SJSA1 (cell line): ENCODE data around the gene SNX5. TPM values are rescaled to one million over a fixed set of nuclear protein-coding genes. Genes with fewer than 3 reads are reported as not detected.

Experiments used
- DNase-seq, 2 experiments: peaks; one replicate each; pipeline ENCODE4 v3.0.0-alpha.2; 2015 to 2020; ENCODE audit warnings: low spot score in 2 of 2, low read depth in 1 of 2
- H3K27ac ChIP-seq: fragments of 250-450 bp; sonication (Bioruptor Pico); 2 replicates; pipeline ENCODE4 v1.5.1; 2020; ENCODE audit warnings: mild to moderate bottlenecking, moderate library complexity
- H3K27me3 ChIP-seq: fragments of 250-450 bp; sonication (Bioruptor Pico); replicated peaks from 2 replicates; pipeline ENCODE4 v1.5.1; 2020; ENCODE audit warnings: mild to moderate bottlenecking, moderate library complexity
- H3K36me3 ChIP-seq: fragments of 250-450 bp; sonication (Bioruptor Pico); 2 replicates; pipeline ENCODE4 v1.5.1; 2020; ENCODE audit warnings: mild to moderate bottlenecking
- H3K4me1 ChIP-seq: fragments of 250-450 bp; sonication (Bioruptor Pico); replicated peaks from 2 replicates; pipeline ENCODE4 v1.6.1; 2021; ENCODE audit warnings: mild to moderate bottlenecking
- H3K4me3 ChIP-seq: fragments of 250-450 bp; sonication (Bioruptor Pico); 2 replicates; pipeline ENCODE4 v1.5.1; 2020; ENCODE audit warnings: mild to moderate bottlenecking
- H3K9me3 ChIP-seq: fragments of 250-450 bp; sonication (Bioruptor Pico); replicated peaks from 2 replicates; pipeline ENCODE4 v1.5.1; 2020; ENCODE audit warnings: mild to moderate bottlenecking
- total RNA-seq: library from RNA; depleted of rRNA; stranded (reverse); fragments of >200 nt; shearing (Covaris generic); gene quantifications from 2 replicates; pipeline ENCODE4 v1.2.3, GENCODE V29; 2014

The SNX5 gene
- total RNA-seq, 1 experiment from 2014 or later: 129 TPM

GRCh38 chr20:17935186-17935585 lies 33.4 kb downstream of the SNX5 start:
- Histone ChIP-seq H3K4me3 (no peak overlapping the region), H3K36me3 (peaks cover 9% of the 10 kb centered on the region), H3K27ac (no peak overlapping the region), H3K9me3 (no peaks in the 10 kb centered on the region), H3K4me1 (peaks cover 13% of the 10 kb centered on the region), H3K27me3 (no peaks in the 10 kb centered on the region)
- DNase-seq: no peak

DNA sequence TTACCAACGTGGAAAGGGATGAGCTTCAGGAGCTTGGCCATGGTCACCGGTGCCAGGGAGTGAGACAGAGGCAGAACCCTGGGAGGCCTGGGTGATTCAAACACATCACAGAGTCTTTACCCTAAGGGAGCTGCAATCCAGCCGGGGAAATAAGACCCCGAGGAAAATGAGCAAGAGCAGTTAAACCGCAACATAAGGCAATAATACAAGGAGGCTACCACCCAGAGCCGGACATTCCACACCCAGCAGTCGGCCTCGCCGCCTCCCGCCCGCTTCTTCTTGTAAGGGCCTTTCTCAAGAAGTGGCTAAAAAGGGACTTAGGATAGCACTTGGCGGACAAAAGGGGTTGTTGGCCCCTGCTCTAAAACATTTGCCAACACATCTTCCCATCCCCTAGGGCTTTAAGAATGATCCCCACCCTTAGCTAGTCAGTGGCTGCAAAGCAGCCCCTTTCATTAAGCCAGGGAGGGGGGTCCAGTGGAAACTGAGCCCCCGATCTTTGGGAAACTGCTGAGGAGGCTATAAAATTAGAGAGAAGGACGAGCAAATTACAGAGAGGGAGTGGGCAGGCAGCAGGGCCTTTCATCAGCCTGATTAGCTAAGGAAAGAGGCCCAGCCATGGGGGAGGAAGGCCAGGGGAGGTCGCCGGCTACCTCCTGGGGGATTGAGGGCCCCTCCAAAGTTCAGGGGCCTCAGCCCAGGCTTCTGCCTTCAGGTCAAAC lies 34.3 kb downstream of the SNX5 start:
- peaks cover 10% of the 10 kb centered on the region for H3K4me1 ChIP-seq
- H3K9me3 ChIP-seq: no peaks in the 10 kb centered on the region
- no peak overlapping the region for H3K27ac ChIP-seq
- peaks cover under 1% of the 10 kb centered on the region; the same call in 1 of the 2 replicates for H3K36me3 ChIP-seq
- no peaks in the 10 kb centered on the region for H3K27me3 ChIP-seq
- DNase-seq: no peak
- no peak overlapping the region for H3K4me3 ChIP-seq

DNA sequence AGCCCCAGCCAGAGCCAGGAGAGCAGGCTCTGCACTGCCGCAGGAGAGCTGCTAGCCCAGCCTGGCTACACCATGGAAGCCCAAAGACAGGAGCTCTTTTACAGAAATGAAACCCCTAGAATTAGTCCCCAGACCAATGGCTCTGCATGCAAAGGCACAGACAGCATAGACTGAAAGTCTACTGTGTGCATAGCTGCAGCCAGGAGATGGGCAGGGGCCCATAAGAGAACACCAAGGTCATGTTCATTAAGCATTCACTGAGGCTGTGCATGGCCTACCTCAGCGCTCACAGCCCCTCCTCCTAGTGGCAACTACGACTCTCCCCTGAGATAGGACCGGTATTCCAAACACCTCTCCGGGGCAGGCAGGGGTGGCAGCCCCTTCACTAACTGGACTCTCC lies 34.9 kb downstream of the SNX5 start:
- no peak for DNase-seq
- Histone ChIP-seq H3K27ac (no peak overlapping the region), H3K36me3 (no peaks in the 10 kb centered on the region)

GRCh38 chr20:17933121-17933520 lies 35.5 kb downstream of the SNX5 start:
- Histone ChIP-seq H3K27ac (no peak overlapping the region), H3K9me3 (no peaks in the 10 kb centered on the region), H3K4me3 (no peak overlapping the region), H3K36me3 (no peaks in the 10 kb centered on the region), H3K4me1 (peaks cover 7% of the 10 kb centered on the region; the same call in 1 of the 2 replicates), H3K27me3 (no peaks in the 10 kb centered on the region)
- no peak for DNase-seq

More for the DNA sequence above, 34.9 kb downstream of the SNX5 start:
- Histone ChIP-seq H3K9me3 (no peaks in the 10 kb centered on the region), H3K4me1 (peaks cover 7% of the 10 kb centered on the region; the same call in 1 of the 2 replicates), H3K27me3 (no peaks in the 10 kb centered on the region), H3K4me3 (no peak overlapping the region)

GRCh38 chr20:17932396-17932795 lies 36.2 kb downstream of the SNX5 start:
- DNase-seq: no peak
- Histone ChIP-seq H3K9me3 (no peaks in the 10 kb centered on the region), H3K4me3 (no peak overlapping the region), H3K36me3 (no peaks in the 10 kb centered on the region), H3K4me1 (peaks cover 7% of the 10 kb centered on the region; the same call in 1 of the 2 replicates), H3K27ac (no peak overlapping the region), H3K27me3 (no peaks in the 10 kb centered on the region)

DNA sequence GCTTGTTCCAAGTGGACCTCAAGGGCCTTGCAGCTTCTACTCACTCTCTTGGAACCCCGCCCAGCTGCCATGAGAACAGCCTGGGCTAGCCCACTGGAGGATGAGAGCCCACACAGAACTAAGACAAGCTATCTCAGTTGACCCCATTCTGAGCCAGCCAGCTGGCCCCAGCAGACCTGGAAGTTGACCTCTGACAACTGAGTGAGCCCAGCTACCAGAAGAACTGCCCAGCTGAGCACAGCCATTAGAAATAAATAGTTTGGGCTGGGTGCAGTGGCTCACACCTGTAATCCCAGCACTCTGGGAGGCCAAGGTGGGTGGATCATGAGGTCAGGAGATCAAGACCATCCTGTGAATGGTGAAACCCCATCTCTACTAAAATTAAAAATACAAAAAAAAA lies 37.1 kb downstream of the SNX5 start:
- Histone ChIP-seq H3K4me3 (no peak overlapping the region), H3K27me3 (no peaks in the 10 kb centered on the region), H3K27ac (no peak overlapping the region), H3K36me3 (no peaks in the 10 kb centered on the region), H3K4me1 (peaks cover 2% of the 10 kb centered on the region; the same call in 1 of the 2 replicates), H3K9me3 (no peaks in the 10 kb centered on the region)
- no peak for DNase-seq

- Histone ChIP-seq H3K36me3 (no peaks in the 10 kb centered on the region), H3K27ac (no peak overlapping the region), H3K4me1 (no peaks in the 10 kb centered on the region), H3K9me3 (no peaks in the 10 kb centered on the region), H3K27me3 (no peaks in the 10 kb centered on the region), H3K4me3 (no peak overlapping the region)
- DNase-seq: no peak
Measured at GRCh38 chr20:17928633-17929311, 39.8 kb downstream of the SNX5 start.

DNA sequence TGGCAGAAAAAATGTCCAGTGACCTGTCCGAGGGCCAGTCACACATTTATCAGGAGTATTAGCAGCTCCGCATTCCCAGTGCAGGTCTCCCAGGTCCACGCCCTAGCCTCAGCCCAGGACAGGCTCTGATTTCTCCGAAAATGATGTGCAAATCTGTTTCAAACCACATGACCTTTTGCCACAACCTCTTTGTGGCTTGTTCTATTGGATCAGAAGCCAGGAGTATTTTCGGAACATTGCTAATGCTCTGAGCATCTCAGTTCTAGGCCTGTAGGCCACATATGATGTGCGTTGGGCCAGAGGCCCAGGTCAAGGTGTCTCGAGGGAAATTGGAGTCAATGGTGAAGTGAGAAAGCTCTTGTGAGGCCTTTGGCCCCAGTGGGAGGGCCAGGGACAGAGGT lies 40.4 kb downstream of the SNX5 start:
- Histone ChIP-seq H3K27ac (no peak overlapping the region), H3K4me1 (no peaks in the 10 kb centered on the region), H3K9me3 (no peaks in the 10 kb centered on the region), H3K36me3 (no peaks in the 10 kb centered on the region), H3K27me3 (no peaks in the 10 kb centered on the region), H3K4me3 (no peak overlapping the region)
- no peak for DNase-seq

DNA sequence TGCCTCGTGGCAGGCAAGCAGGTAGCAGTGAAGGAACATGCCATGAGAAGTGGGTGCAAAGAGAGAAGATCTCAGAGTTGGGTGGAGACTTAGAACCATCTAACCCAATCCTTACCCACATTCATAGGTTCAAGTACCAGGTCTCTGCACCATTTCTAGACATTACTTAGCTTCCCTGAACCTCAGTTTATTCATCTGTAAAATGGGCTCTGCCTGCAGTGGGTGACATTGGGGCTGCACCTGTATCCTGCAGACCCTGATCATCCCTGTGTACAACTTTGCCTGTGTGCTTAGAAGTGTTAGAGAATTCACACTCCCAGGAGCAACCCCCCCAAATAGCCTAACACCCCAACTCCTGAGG lies 42.7 kb downstream of the SNX5 start:
- no peak for DNase-seq
- H3K27me3 ChIP-seq: no peaks in the 10 kb centered on the region
- H3K4me1 ChIP-seq: no peaks in the 10 kb centered on the region
- H3K36me3 ChIP-seq: no peaks in the 10 kb centered on the region
- H3K9me3 ChIP-seq: no peaks in the 10 kb centered on the region
- H3K4me3 ChIP-seq: no peak overlapping the region
- no peak overlapping the region for H3K27ac ChIP-seq

GRCh38 chr20:17925141-17925939 lies 43.3 kb downstream of the SNX5 start:
- H3K4me1 ChIP-seq: no peaks in the 10 kb centered on the region
- no peak for DNase-seq
- H3K4me3 ChIP-seq: no peak overlapping the region
- no peaks in the 10 kb centered on the region for H3K36me3 ChIP-seq
- H3K27me3 ChIP-seq: no peaks in the 10 kb centered on the region
- no peak overlapping the region for H3K27ac ChIP-seq
- no peaks in the 10 kb centered on the region for H3K9me3 ChIP-seq

GRCh38 chr20:17921774-17922173 lies 46.8 kb downstream of the SNX5 start:
- no peaks in the 10 kb centered on the region for H3K27me3 ChIP-seq
- H3K9me3 ChIP-seq: no peaks in the 10 kb centered on the region
- no peak overlapping the region for H3K4me3 ChIP-seq
- DNase-seq: no peak
- H3K27ac ChIP-seq: no peak overlapping the region
- H3K36me3 ChIP-seq: no peaks in the 10 kb centered on the region
- H3K4me1 ChIP-seq: no peaks in the 10 kb centered on the region

DNA sequence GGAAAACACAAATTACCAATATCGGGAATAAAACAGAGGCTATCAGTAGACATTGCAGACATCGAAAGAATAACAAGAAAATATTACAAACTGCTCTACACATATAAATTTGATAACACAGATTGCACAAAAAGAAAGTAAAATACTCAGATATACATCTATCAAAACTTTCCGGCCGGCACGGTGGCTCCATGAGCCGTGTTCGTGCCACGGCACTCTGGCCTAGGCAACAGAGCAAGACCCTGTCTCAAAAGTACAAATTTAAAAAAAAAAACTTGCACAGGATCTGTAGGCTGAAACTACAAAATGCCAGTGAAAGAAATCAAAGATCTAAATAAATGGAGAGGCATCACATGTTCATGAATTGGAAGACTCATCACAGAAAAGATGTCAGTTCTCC lies 49.4 kb downstream of the SNX5 start:
- Histone ChIP-seq H3K36me3 (no peaks in the 10 kb centered on the region), H3K4me3 (no peak overlapping the region), H3K9me3 (no peaks in the 10 kb centered on the region), H3K27ac (no peak overlapping the region), H3K27me3 (no peaks in the 10 kb centered on the region), H3K4me1 (no peaks in the 10 kb centered on the region)
- DNase-seq: no peak

- Histone ChIP-seq H3K4me1 (no peaks in the 10 kb centered on the region), H3K27ac (no peak overlapping the region), H3K36me3 (no peaks in the 10 kb centered on the region), H3K27me3 (no peaks in the 10 kb centered on the region), H3K4me3 (no peak overlapping the region), H3K9me3 (no peaks in the 10 kb centered on the region)
- no peak for DNase-seq
Measured at GRCh38 chr20:17917832-17918618, 50.6 kb downstream of the SNX5 start.
